Activated CD4-positive, CD25-positive, alpha-beta regulatory T cell (primary cell): ENCODE results near the gene SOX14.

Experiments used
- DNase-seq, 4 experiments: peaks; one replicate each; lab custom pipeline; 2025; lab: John Stamatoyannopoulos, UW

Gene SOX14

DNA sequence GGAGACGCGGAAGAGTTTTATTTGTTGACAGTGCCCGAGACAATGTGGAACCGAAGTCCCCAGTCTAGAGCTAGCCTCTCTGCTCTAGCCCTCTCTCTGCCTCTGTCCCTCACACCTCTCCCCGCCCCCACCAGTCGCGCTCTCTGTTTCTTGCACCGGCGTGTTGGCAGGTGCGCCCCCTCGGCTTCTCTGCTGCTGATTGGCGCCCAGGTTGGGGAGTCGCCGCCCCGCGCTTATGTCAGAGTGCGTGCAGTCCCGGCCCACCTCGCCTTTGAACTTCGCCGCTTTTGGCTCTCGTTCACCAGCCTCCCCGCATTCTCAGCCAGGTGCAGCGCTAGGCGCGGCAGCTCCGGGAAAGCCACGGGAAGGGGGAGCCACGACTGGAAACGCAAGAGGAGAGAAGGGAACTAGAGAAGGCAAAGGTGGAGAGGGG, at the start of gene SOX14:
Gene SOX14, plus strand, starts transcription at position 315 of the 433 bp plus-strand sequence. CDS start 470 bp downstream, outside the sequence.
- DNase-seq = no peak

DNA sequence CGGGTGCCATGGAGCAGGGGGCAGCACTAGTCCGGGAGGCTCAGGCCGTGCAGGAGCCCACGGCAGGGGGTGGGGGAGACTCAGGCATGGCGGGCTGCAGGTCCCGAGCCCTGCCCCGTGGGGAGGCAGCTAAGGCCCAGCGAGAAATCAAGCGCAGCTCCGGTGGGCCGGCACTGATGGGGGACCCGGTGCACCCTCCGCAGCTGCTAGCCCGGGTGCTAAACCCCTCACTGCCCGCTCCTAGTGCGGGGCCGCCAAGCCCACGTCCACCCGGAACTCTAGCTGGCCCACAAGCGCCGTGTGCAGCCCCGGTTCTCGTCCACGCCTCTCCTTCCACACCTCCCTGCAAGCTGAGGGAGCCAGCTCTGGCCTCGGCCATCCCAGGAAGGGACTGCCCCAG, 49.6 kb upstream of the SOX14 start:
- no peak for DNase-seq

DNA sequence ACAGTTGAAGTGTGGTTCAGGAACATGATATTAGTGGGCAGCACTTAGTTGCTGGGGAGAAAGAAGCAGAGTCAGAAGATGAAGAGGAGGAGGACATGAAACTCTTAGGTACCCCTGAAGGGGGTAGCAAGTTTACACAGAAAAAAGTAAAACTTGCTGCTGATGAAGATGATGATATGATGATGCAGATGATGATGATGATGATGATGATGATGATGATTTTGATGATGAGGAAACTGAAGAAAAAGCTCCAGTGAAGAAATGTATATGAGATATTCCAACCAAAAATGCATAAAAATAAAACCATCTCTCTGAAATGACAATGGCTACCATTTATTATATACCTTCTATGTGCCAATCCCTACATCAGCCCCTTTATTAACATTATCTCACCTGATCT, 39.9 kb upstream of the SOX14 start:
- DNase-seq = no peak

DNA sequence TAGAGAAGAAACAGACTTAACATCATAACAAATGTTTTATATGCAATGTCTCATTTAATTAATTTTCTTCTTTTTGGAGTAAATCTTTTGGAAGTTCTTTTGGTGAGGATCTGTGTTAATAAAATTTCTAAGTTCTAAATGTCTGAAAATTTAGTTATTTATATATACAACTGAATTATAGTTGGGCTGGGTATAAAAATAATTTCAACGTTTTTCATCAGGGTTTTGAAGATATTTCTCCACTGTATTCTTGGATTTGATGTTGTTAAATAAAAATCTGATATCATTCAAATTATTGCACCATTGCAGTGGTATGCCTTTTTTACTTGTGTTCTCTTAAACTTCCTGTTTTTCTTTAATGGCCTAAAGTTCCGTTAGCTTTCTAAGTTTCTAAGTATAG, 26.9 kb upstream of the SOX14 start:
- no peak for DNase-seq

DNA sequence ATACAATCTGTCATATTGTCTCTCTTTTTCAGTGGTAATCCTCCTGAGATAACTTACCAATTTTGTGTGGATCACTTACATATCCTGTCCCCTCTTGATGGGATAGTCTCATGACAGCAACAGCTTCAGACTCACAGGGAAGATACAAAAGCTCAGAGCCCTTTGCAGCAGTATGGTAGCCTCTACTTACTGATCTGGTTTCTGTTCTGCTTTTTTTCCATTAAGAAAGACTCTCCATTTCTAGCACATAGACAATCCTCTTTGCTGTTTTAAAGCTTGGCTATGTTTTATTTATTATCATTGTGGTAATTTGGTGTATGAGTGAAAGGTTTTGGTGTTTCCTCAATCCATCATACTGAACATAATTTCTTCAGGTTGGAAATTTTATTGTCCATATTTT, 25.4 kb upstream of the SOX14 start:
- DNase-seq = no peak

DNA sequence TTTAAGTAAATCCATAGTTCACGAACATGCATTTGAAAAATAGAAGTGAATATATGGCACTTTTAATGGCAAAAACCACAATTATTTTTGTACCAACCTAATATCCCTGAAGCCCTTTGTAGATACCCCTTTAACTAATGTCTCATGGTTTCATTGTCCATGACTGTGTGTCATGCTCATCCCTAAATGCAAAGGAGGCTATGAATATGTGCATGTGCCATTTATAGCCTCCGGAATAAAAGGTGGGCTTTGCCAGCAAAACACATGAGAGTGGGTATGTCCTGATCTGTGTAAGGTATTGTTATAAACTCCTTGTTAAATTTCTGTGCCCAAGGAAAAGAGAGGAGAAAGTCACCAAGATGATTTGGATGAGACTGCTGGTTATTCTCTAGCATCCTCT, 20.5 kb upstream of the SOX14 start:
- no peak for DNase-seq

DNA sequence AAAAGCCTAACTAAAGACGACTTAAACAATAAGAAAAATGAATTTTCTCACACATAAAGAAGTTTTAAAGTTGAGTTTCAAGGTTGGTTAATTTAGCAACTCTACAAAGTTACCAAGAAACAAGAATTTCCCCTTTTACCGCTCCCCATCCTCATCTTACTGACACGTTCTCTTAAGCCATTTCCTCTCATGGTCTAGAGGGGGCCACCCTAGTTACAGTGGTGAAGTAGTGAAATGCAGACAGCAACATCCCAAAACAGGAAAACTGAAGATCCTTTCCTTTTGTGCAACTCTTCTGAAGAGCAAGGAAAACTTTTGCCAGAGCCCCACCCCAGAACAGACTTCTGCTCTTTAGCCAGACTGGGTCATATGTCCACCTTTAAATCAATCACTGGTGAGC, 17.3 kb upstream of the SOX14 start:
- no peak for DNase-seq

DNA sequence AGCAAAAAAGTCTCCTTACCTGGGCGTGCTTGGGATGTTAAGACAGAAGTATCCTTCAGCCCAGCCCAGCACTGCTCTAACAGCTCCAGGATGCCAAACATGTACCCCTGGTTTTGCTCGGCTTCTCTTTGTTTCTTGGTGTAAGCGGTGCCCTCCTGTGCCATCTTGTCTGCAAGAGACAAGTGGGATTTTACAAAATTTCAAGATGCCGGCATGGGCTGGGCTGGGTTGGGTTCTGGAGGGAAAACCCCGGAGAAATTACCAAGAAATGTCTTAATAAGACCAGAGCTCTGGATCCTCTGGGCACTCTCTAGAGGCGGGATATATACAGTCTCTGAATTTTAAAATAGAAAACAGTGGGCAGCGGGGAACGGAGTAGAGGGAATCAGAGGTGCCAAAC, 4.6 kb upstream of the SOX14 start:
- no peak for DNase-seq

DNA sequence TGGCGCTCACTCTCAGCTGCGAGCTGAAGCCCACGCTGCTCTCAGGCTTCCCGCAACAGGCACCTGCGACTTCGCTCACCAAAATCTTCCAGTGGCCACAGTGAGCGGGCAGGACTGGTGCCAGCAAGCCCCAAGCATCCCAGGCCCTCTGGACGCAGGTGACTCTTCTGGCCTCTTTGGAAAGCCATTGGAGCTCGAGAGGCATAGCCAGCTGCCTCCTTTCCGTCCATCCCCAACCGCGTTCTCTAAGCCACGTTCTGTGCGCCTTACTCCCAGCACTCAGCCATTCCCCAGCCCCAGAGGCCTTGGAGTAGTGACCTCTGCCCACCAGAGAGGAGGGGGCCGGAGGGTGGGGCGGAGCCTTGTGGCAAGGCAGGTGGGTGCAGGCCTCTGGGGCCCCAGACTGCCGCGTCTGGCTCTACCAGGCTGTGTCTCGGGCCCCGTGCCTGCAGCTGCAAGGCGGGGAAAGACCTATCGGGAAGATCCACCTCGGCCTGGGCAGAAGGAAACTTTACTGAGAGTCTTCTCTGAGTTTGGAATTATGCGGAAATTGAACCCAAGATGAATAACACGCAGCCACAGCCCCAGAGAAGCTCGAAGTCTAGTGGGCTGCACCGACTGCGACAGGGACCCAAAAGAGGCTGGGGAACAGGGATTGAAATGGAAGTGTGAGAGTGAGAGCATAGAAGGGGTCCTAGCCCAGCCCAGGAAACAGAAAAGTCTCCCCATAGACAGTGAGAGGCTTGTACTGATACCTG, 3.6 kb upstream of the SOX14 start:
- DNase-seq = no peak

DNA sequence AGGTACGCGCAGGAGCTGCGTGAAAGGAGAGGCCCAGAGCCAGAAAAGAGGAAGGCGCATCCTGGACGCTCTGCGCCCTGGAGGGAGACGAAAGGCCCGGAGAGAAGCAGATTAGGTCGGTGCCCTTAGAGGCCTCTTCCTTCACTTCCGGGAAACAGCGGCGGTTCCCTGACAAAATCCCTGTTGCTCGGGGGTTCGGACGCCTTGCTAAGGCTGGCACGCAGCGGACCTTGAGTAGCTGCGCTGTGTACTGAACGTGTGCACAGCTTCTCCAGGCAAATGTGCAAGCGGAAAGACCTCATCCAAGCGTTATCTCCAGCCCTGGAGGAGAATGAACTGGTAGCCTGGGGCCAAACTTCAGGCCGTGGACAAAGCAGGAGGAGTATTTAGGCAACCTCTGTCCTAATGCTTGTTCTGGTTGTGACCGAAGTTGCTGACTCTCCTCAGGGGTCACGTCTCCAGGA, 3.0 kb upstream of the SOX14 start:
- DNase-seq = no peak

DNA sequence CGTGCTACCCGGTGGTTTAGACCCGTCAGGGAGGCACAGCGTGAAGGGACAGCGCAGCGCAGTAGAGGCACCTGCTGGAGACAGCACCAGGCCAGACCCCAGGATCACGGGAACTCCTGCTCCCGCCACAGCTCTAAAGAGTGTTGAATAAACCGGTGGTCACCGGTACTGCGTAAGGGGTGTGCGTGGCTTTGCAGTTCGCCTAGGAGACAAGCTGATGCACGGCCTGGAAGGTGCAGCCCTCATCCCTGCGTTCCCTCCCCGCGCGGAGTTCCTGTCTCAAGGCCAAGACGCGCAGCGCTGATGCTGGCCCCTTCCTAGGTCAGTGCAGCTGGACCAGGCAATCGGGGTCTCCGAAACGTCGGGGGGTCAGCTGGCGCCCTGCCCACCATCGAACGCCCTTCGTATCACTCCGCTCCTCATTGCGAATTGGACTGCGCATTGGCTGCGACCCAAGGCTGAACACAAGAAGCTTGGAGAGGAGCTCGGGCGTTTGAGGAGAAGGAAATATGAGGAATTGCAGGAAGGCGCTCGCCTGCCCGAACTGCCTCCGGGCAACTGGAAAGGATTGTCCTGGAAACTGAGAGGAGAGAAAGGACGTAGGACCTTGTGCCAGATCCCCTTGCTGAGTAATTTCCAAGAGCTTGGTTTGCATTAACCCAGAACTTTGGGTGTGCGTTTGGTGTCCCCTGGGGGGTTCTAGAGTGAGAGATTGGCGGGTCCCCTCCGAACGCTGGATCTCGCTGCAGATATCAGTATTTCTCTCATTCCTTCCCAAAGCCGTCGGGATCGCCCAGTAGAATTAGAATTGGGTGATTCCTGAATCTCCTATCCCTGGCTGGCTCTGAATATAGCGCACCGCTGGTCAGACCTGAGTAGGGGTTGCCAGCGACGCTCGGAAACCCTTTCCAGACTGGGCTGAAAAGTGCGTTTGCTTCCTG, 2.3 kb upstream of the SOX14 start:
- DNase-seq = no peak

DNA sequence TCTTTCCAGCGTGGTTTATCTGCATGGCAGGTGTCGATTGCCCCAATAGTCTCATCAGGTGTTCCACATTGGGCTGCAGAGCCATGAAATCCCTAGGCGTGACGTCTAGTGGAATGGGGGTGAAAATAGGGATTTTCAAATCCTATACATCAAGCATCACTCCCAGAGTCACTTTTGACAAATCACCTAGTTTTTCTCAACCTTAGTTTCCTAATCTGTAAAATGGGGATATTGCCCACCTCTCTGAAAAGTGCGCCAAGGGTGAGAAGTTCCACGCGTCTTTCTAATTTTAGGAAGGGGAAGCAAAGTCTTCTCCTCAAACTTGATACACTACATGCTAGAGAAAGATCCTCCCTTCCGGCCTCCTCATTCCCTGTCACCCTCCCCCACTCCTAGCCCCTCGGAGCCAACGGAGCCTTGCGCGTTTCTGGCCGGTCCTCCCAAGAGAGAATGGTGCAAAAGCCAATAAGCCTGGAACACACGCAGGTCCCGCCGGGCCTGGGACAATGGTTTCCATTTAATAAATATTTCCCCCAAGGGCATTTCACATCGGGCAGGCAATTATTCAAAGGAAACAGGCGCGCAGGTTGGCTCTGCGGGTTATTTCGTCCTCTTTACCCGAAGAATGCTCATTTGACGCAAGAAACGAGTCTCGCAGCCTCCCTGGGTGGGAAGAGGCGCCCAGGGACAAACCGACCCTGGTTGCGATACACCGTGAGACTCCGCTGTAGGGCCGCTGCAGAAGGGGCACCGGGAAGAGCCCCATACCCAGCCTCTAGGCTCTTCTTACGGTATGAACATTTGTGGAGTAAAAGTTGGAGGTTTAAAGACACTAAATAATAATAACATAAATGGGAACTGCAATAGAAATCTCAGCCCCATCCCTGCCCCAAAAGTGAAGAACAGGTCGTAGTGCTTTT, 1.2 kb upstream of the SOX14 start:
- no peak for DNase-seq

DNA sequence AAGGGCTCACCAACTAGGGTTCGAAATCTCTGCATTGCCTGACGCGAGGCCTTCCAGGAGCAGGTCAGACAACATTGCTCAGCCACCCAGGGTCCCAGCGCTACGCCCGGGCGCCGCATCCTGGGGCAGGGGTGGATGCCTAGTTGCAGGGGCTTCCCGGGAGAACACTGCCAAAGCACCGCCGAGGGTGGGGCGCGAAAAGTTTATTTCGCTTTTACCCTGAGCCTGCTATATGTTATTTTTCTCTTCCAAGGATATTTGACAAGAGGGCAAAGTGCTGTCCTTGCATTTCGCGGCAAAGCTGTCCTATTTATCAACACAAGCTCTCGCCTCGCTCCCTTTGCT, 549 bp upstream of the SOX14 start:
- no peak for DNase-seq

DNA sequence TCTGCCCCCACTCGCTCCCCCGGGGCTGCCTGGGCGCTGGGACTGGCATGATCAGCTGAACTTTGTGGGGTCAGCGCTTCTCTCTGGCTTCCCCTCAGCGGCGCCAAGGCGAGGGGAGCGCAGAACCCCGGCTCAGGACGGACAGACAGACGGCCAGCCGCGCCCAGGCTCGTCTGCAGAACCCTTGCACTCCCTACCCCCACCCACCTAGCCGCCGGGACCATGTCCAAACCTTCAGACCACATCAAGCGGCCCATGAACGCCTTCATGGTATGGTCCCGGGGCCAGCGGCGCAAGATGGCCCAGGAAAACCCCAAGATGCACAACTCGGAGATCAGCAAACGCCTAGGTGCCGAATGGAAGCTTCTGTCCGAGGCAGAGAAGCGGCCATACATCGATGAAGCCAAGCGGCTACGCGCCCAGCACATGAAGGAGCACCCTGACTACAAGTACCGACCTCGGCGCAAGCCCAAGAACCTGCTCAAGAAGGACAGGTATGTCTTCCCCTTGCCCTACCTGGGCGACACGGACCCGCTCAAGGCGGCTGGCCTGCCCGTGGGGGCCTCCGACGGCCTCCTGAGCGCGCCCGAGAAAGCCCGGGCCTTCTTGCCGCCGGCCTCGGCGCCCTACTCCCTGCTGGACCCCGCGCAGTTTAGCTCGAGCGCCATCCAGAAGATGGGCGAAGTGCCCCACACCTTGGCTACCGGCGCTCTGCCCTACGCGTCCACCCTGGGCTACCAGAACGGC, 621 bp downstream of the SOX14 start:
- DNase-seq = no peak

DNA sequence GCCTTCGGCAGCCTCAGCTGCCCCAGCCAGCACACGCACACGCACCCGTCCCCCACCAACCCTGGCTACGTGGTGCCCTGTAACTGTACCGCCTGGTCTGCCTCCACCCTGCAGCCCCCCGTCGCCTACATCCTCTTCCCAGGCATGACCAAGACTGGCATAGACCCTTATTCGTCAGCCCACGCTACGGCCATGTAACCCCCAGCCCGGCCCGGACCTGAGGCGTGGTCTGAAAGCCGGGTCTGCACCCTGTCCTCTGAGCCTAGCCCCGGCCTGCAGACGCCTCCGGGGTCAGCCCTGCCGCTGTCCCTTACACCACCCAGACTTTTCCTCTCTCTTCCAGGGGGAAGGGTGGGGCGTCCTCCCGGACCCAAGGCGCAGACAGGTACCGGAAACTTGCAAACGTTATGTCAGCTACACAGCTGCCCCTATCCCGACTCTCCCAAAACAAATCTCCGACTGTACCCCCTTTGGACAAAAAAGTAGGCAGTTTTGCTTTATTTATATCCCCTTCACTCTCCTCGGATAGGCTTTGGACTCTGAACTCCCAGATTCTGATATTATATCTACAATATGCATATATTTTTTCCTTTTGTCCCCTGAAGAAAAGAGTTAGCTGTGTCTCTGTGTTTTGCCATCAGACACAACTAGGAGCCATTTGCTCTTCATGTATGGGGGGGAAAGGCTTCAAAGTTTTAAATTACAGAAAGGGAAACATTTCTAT, 1.4 kb downstream of the SOX14 start:
- no peak for DNase-seq

DNA sequence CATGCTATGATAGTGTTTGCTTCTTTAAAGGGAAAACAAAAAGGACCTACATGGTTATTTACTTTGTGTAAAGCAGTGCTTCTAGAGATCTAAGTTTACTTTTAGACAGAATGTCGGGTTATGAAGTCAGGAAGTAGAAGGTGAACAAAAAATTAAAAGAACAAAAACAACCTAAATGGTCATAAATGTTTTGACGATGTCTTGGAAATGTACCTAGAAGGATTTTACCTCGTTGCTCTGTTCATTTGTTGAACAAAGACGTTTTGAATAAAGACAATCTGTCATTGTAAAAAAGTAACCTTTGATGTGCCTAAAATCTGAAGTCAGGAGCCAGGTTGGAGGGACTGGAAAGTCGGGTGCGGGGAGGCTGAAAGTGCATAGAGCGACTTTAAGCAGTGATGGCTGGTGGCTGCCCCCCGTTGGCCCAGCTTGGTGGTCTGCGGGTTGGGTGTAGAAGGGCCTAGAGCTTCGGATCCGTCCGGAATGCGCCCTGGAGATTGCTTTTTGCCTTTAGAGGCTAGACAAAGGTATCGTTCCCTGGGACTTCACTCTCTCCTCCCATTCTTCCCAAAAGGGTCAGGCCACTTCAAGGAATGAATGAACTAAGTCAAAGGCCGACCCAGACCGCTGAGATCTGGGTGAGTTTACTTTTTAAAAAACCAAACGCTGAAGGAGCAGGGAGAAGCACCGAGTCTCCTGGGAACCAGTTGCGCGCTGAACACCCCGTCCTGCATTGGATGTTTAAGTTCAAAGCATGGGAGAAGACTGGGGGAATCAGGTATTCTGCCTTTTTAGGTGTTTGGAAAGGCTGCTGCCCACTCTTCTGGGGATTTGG, 2.1 kb downstream of the SOX14 start:
- no peak for DNase-seq

DNA sequence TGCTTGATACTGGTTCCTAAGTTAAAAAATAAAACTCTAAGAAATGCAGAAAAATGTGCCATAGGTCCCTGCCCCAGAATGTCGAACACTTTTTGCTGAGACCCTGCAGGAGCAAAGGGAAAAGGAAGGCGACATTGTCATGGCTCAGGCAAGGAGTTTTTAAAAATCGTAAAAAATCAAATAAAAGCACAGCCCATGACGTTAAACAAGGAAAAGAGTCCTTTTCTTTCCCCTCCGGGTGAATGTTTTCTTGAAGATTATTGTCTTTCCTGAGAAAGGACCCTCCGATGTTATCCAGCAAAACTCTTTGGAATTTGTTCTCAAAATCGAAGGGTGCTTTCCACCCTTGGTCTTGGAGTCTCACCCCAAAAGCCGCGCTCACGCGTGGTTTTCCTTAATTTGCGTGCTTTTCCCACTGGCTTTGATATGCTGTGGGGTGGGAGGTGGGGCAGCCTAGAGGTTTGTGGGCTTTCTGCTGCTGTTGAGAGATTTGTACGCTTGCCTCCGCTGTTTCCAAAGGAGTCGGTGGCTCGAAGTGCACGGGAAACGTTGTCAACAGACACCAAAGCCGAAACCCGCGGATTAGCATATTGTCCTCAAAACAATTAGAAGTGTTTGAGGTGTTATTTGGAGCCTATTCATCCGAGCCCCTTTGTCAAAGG, 2.9 kb downstream of the SOX14 start:
- no peak for DNase-seq

DNA sequence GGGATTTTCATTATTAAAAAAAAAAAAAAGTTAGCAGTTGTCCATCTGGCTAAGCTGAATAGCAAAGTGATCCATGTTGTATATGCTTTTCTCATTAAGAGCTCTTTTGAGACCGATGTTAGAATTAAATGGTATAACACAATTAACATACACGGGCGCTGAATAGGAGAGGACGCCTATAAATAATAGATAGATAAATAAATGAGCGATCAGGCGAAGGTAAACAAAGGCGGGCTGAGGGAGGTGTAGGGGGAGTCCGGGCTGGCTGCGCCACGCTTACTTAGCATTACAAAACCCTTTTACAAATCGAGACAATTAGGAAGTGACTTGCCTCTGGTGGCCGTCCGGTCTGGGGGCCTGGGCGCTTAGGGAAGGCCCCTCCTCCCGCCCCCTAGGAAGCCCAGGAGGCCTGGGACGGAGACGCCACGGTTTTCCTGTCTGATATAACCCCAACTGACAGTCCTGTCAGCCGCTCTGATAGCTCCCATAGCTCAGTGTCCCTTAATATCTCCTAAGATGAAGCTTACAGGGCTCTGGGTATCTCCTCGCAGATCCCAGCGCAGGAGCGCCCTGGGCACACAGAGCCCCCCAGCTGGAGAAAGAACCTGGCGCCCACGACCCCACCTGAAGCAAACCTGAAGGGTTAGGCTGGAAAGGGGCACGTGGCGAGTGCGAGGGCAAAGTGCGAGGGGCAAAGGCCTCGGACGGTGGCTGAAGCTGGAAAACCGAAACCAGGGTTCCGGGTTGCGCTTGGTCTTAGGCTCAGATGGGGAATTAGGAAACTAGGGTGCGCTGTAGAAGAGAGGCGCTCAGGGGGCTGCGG, 3.6 kb downstream of the SOX14 start:
- DNase-seq = no peak
